Mesenchymal stem cell (in vitro differentiated cells and primary cell): ENCODE results near the gene SEMA3D.

Experiments
- DNase-seq: peaks from one replicate; pipeline ENCODE4 v3.0.0-alpha.2; 2013
- H2AFZ ChIP-seq: one replicate; pipeline ENCODE4 v1.6.1; 2013; ENCODE audit warnings: low read depth, mild to moderate bottlenecking, control low read depth, inconsistent platforms, low read length, moderate library complexity
- H2AK5ac ChIP-seq: 2 replicates; pipeline ENCODE4 v1.6.1; 2013; ENCODE audit warnings: low read length, moderate library complexity, mild to moderate bottlenecking, inconsistent platforms; ENCODE audit not compliant: severe bottlenecking
- H2BK120ac ChIP-seq: one replicate; pipeline ENCODE4 v1.6.1; 2013; ENCODE audit warnings: low read depth, mild to moderate bottlenecking, inconsistent platforms, low read length, moderate library complexity
- H2BK12ac ChIP-seq, 2 experiments: one replicate each; pipeline ENCODE4 v1.6.1; 2013; ENCODE audit warnings: inconsistent platforms in 2 of 2, low read length in 2 of 2, mild to moderate bottlenecking in 2 of 2, moderate library complexity in 2 of 2, control low read depth in 1 of 2
- H2BK15ac ChIP-seq: one replicate; pipeline ENCODE4 v1.6.1; 2013; ENCODE audit warnings: mild to moderate bottlenecking, low read depth, inconsistent platforms; ENCODE audit not compliant: poor library complexity, severe bottlenecking
- H2BK5ac ChIP-seq: 2 replicates; pipeline ENCODE4 v1.6.1; 2013; ENCODE audit warnings: low read depth, mild to moderate bottlenecking, low read length, control low read depth, inconsistent platforms; ENCODE audit not compliant: poor library complexity, severe bottlenecking
- H3K14ac ChIP-seq, 2 experiments: one replicate each; pipeline ENCODE4 v1.6.1; 2013; ENCODE audit warnings: inconsistent platforms in 2 of 2, low read length in 2 of 2, control low read depth in 1 of 2, mild to moderate bottlenecking in 1 of 2, moderate library complexity in 1 of 2
- H3K18ac ChIP-seq, 2 experiments: one replicate each; pipeline ENCODE4 v1.6.1; 2013; ENCODE audit warnings: inconsistent platforms in 2 of 2, low read length in 2 of 2, control low read depth in 1 of 2, low read depth in 1 of 2, mild to moderate bottlenecking in 1 of 2
- H3K23ac ChIP-seq, 2 experiments: one replicate each; pipeline ENCODE4 v1.6.1; 2013; ENCODE audit warnings: inconsistent platforms in 2 of 2, low read length in 2 of 2, mild to moderate bottlenecking in 2 of 2, moderate library complexity in 2 of 2, control low read depth in 1 of 2
- H3K27ac ChIP-seq: 2 replicates; pipeline ENCODE4 v1.5.1; 2013; ENCODE audit warnings: mild to moderate bottlenecking, moderate library complexity, low read length, control low read depth, inconsistent platforms; ENCODE audit not compliant: poor library complexity, severe bottlenecking
- H3K27me3 ChIP-seq, 2 experiments: 2 replicates each; pipeline versions ENCODE4 v1.6.1 to v1.7.0; 2013; ENCODE audit warnings: low read length in 2 of 2, mild to moderate bottlenecking in 2 of 2, moderate library complexity in 2 of 2, control low read depth in 1 of 2, inconsistent platforms in 1 of 2; ENCODE audit not compliant: control insufficient read depth in 1 of 2, insufficient read depth in 1 of 2
- H3K36me3 ChIP-seq, 2 experiments: 2 replicates each; pipeline versions ENCODE4 v1.6.1 to v1.7.0; 2013; ENCODE audit warnings: low read length in 2 of 2, control low read depth in 1 of 2, inconsistent platforms in 1 of 2, low read depth in 1 of 2, mild to moderate bottlenecking in 1 of 2; ENCODE audit not compliant: insufficient read depth in 2 of 2, control insufficient read depth in 1 of 2
- H3K4ac ChIP-seq, 2 experiments: one replicate each; pipeline ENCODE4 v1.6.1; 2013; ENCODE audit warnings: inconsistent platforms in 2 of 2, low read length in 2 of 2, mild to moderate bottlenecking in 2 of 2, moderate library complexity in 2 of 2, control low read depth in 1 of 2, low read depth in 1 of 2
- H3K4me1 ChIP-seq: 2 replicates; pipeline ENCODE4 v1.6.1; 2013; ENCODE audit warnings: low read depth, low read length, control low read depth; ENCODE audit not compliant: control insufficient read depth, insufficient read depth
- H3K4me2 ChIP-seq: 2 replicates; pipeline ENCODE4 v1.6.1; 2013; ENCODE audit warnings: low read length, mild to moderate bottlenecking, inconsistent platforms; ENCODE audit not compliant: poor library complexity, severe bottlenecking
- H3K4me3 ChIP-seq, 2 experiments: 2 replicates each; pipeline versions ENCODE4 v1.5.1 to v1.7.0; 2013; ENCODE audit warnings: low read length in 2 of 2, mild to moderate bottlenecking in 2 of 2, control low read depth in 1 of 2, low read depth in 1 of 2; ENCODE audit not compliant: insufficient read depth in 1 of 2
- H3K79me1 ChIP-seq: replicated peaks from 2 replicates; pipeline ENCODE4 v1.6.1; 2013; ENCODE audit warnings: mild to moderate bottlenecking, control low read depth, low read length, inconsistent platforms; ENCODE audit not compliant: poor library complexity, severe bottlenecking
- H3K9ac ChIP-seq: 2 replicates; pipeline ENCODE4 v1.7.0; 2013; ENCODE audit warnings: mild to moderate bottlenecking, low read length, moderate library complexity
- H3K9me3 ChIP-seq: 2 replicates; pipeline ENCODE4 v1.7.0; 2013; ENCODE audit warnings: mild to moderate bottlenecking, low read length; ENCODE audit not compliant: control insufficient read depth
- H4K8ac ChIP-seq: one replicate; pipeline ENCODE4 v1.6.1; 2013; ENCODE audit warnings: inconsistent platforms, mild to moderate bottlenecking, low read length, moderate library complexity
- H4K91ac ChIP-seq: one replicate; pipeline ENCODE4 v1.6.1; 2013; ENCODE audit warnings: mild to moderate bottlenecking, low read length, inconsistent platforms
- whole genome bisulfite sequencing: methylation state at CpG from one replicate; pipeline ENCODE4 v1.1.7; 2013; ENCODE audit warnings: mixed read lengths; 5-methylcytosine and 5-hydroxymethylcytosine counted together

SEMA3D gene

DNA sequence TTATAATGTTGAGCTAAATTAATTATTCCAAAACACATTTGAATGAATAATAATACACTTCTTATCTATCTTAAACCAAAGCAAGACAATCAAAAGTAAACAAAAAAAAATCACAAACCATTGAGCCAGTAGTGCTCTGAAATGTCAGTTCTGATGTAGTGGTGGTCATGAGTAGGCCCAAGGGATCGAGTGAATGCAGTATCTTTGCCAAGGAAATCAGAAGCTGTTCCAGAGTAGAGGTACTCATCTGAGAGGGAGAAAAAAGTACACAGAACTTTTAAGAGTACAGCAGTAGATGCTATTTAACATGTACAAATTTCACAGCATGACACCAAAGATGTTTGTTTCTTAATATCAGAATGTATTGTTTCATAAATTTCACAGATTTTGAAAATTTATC is 121.5 kb downstream of the SEMA3D start:
- Histone ChIP-seq H3K27me3 (peaks cover 0 to 30% of the 10 kb centered on the region in 2 experiments), H3K18ac (no peak overlapping the region), H3K27ac (no peak overlapping the region), H3K4ac (no peak overlapping the region), H3K36me3 (no peaks in the 10 kb centered on the region), H2AFZ (no peak overlapping the region), H3K4me2 (no peak overlapping the region), H4K8ac (no peak overlapping the region), H2BK5ac (no peak overlapping the region), H3K14ac (no peak overlapping the region), H2BK120ac (no peak overlapping the region), H3K9ac (no peak overlapping the region), H2AK5ac (no peak overlapping the region), H2BK15ac (no peak overlapping the region), H3K79me1 (no peaks in the 10 kb centered on the region), H2BK12ac (no peak overlapping the region), H3K4me1 (no peaks in the 10 kb centered on the region), H4K91ac (no peak overlapping the region), H3K23ac (no peak overlapping the region), H3K9me3 (no peaks in the 10 kb centered on the region), H3K4me3 (no peak overlapping the region)
- DNase-seq: peak; percentile 15
- 56% methylated on average over 1 of the region's 1 CpG for WGBS

GRCh38 chr7:85062651-85063050 is 124.2 kb downstream of the SEMA3D start:
- no peak overlapping the region for H3K18ac ChIP-seq
- no peak overlapping the region for H3K4ac ChIP-seq
- no peak overlapping the region for H3K14ac ChIP-seq
- no peaks in the 10 kb centered on the region for H3K9me3 ChIP-seq
- H3K27ac ChIP-seq: no peak overlapping the region
- no peak overlapping the region for H3K4me3 ChIP-seq
- H2AK5ac ChIP-seq: no peak overlapping the region
- H2AFZ ChIP-seq: no peak overlapping the region
- H4K91ac ChIP-seq: no peak overlapping the region
- no peak overlapping the region for H2BK120ac ChIP-seq
- H2BK15ac ChIP-seq: no peak overlapping the region
- no CpG with 5 or more reads among the region's 1 CpG for WGBS
- peaks cover 0 to 30% of the 10 kb centered on the region in 2 experiments for H3K27me3 ChIP-seq
- H3K79me1 ChIP-seq: no peaks in the 10 kb centered on the region
- H3K9ac ChIP-seq: no peak overlapping the region
- H3K4me2 ChIP-seq: no peak overlapping the region
- H4K8ac ChIP-seq: no peak overlapping the region
- no peaks in the 10 kb centered on the region for H3K36me3 ChIP-seq
- H2BK12ac ChIP-seq: no peak overlapping the region
- H2BK5ac ChIP-seq: no peak overlapping the region
- no peak for DNase-seq
- no peaks in the 10 kb centered on the region for H3K4me1 ChIP-seq
- H3K23ac ChIP-seq: no peak overlapping the region

DNA sequence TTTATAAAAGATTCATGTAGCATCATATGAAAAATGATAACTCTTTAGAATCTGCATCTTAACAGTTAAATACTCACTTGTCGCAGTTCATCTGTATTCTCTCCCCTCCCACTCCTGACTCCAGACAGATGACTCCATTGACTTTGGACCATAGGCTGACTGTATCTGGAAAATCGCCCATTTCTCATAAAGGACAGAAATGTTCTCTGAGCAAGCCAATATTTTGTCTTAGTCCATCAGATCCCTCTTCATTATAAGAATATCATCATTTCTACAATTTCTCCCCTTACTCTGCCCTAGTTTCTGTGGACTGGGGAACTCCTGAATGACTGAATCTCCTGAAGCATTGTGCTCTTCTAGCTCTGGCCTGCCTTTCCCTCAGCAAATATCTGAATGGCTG is 125.4 kb downstream of the SEMA3D start:
- H3K36me3 ChIP-seq: no peaks in the 10 kb centered on the region
- no peak overlapping the region for H3K27ac ChIP-seq
- no peak overlapping the region for H2BK5ac ChIP-seq
- no peak overlapping the region for H3K14ac ChIP-seq
- H3K9ac ChIP-seq: no peak overlapping the region
- H2AFZ ChIP-seq: no peak overlapping the region
- H3K79me1 ChIP-seq: no peaks in the 10 kb centered on the region
- no peak overlapping the region for H4K8ac ChIP-seq
- peaks cover 0 to 23% of the 10 kb centered on the region in 2 experiments for H3K27me3 ChIP-seq
- H3K4me1 ChIP-seq: no peaks in the 10 kb centered on the region
- no peak overlapping the region for H4K91ac ChIP-seq
- no peak overlapping the region for H2BK12ac ChIP-seq
- no peak overlapping the region for H2BK120ac ChIP-seq
- H3K9me3 ChIP-seq: no peaks in the 10 kb centered on the region
- no peak for DNase-seq
- H2BK15ac ChIP-seq: no peak overlapping the region
- H3K23ac ChIP-seq: no peak overlapping the region
- H3K18ac ChIP-seq: no peak overlapping the region
- 89% methylated on average over 2 of the region's 2 CpGs for WGBS
- H3K4me3 ChIP-seq: no peak overlapping the region
- H2AK5ac ChIP-seq: no peak overlapping the region
- H3K4me2 ChIP-seq: no peak overlapping the region
- no peak overlapping the region for H3K4ac ChIP-seq

DNA sequence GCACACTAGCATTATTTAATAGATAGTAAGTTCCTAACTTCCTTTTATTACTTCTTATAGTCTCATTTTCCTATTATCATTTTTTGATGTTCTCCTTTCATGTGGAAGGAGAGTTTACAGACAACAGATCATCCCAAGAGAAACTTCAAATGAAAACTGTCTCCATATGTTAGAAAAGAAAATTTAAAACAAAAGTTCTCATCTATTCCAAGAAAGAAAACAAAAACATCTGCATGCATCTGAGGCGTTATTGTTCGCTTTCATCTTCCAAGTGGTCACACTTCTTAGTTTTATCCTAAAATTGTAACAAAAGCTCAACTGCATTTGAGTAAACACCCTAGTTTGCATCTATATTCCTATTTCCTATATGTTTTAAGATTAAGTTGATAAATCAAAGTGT is 126.2 kb downstream of the SEMA3D start:
- no peaks in the 10 kb centered on the region for H3K36me3 ChIP-seq
- H2BK120ac ChIP-seq: no peak overlapping the region
- H3K4me3 ChIP-seq: no peak overlapping the region
- no peak overlapping the region for H3K4ac ChIP-seq
- H3K14ac ChIP-seq: no peak overlapping the region
- no peaks in the 10 kb centered on the region for H3K9me3 ChIP-seq
- H2BK12ac ChIP-seq: no peak overlapping the region
- no peak overlapping the region for H3K9ac ChIP-seq
- H3K79me1 ChIP-seq: no peaks in the 10 kb centered on the region
- no peak overlapping the region for H2BK15ac ChIP-seq
- no peak overlapping the region for H4K91ac ChIP-seq
- H2BK5ac ChIP-seq: no peak overlapping the region
- DNase-seq: no peak
- H4K8ac ChIP-seq: no peak overlapping the region
- H3K27me3 ChIP-seq: peaks cover 0 to 15% of the 10 kb centered on the region in 2 experiments
- no peak overlapping the region for H3K4me2 ChIP-seq
- H2AFZ ChIP-seq: no peak overlapping the region
- 100% methylated on average over 1 of the region's 2 CpGs for WGBS
- H3K23ac ChIP-seq: no peak overlapping the region
- H2AK5ac ChIP-seq: no peak overlapping the region
- H3K18ac ChIP-seq: no peak overlapping the region
- H3K27ac ChIP-seq: no peak overlapping the region
- H3K4me1 ChIP-seq: no peaks in the 10 kb centered on the region
